ENCODE results near the gene LPCAT3. TPM values are rescaled to one million over a fixed set of nuclear protein-coding genes. Genes with fewer than 3 reads are reported as not detected.
A peak's percentile ranks its signal among the peaks of the same experiment; 100 is the strongest.

Gene LPCAT3
- total and polyA plus RNA-seq, 2 donors = 20.7 to 48.1 TPM

DNA sequence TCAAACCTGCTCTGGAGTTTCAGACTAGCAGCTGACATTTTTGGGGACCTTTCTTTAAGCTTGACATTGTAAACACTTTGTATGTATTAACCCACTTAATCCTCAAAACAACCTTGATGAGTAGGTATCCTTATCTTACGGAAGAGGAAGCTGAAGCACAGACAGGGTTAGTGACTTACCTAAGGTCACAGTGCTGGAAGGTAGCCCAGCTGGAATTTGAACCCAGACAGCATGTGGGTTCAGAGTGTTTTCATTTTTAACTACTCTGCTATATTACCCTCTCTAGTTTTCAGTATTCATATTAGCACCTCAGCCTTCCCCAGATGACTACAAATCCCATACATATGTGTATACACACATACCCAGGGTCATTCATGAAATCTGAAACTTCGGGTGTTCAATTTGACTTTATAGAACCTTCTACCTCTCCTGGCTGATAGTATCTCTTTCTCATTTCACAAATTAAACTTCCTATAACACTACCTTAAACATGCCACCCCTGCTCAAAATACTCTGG, 13.9 kb downstream of the LPCAT3 start:
- Histone ChIP-seq H3K36me3 (ENCODE audit: insufficient read depth) (no peaks in the 10 kb centered on the region), H3K4me1 (ENCODE audit: insufficient read depth) (no peaks in the 10 kb centered on the region), H3K27ac (ENCODE audit: low read depth) (no peak overlapping the region), H3K4me3 (ENCODE audit: low read depth, low read length) (no peak overlapping the region)
- DNase-seq (ENCODE audit: extremely low spot score) = no peak
- 84% methylated on average over 2 of the region's 2 CpGs for WGBS

DNA sequence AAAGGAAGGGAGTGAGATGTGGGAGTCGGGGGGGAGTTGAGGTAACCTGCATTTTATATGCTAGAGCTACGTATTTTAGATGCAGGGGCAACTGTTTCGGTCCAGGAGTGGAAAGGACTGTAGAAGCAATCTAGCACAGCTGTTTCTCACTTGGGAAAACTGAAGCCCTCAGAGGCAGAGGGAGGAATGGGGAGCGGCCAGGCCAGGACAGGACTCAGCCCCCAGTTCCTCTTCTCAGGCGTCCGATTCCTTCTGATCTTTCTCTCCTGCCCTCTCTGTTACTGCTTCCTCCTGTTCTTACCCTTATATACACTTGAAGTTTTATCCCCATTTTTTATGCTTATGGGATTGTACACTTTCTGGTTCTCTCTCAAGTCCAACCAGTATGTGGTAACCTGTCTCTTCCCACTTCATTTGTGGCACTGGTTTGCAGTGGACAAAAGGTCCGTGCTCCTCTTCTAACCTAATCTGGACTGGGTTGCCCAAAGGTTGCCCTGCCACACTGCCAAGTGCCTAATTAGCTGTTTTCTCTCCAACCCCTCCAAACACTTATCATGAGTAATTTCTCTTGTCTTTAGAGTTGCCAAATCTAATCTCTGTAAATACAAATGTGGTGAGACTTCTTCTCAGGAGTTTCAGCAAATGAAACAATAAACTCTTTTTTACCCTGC, 16.2 kb downstream of the LPCAT3 start:
- Histone ChIP-seq H3K36me3 (ENCODE audit: insufficient read depth) (no peaks in the 10 kb centered on the region), H3K27ac (ENCODE audit: low read depth) (no peak overlapping the region), H3K4me1 (ENCODE audit: insufficient read depth) (no peaks in the 10 kb centered on the region), H3K4me3 (ENCODE audit: low read depth, low read length) (no peak overlapping the region)
- WGBS = 90% methylated on average over 7 of the region's 7 CpGs
- no peak for DNase-seq (ENCODE audit: extremely low spot score)

DNA sequence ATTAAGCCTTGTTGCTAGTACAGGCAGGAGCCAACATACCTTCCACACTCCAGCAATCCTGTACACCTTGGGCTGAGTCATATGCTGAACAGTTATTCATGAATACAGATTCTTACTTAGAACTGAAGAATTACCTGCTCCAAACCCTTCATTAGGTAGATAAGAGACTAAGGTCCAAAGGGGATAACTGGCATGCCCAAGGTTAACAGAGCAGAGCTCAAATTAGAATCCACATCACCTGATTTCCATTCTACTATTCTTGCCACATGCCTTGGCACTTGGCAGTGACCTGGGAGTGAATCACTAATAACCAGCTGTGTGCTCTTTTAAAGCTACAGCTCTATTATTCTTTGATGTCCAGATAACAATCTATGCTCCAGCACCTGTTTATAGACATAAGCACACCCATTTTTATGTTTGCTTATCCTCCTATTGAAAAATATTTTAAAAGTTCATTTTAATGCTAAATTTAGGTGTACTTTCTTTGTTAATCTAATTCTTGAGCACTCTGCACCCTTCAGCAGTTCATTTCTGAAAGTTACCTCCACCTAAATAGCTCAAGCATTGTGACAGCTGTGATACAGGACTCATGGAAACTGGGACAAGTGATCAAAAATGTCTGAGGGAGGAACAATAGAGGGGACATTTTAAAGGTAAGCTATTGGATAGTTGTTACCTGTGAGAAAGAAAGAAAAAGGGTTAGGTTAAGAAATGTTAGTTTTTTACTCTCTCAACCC, 19.4 kb downstream of the LPCAT3 start:
- Histone ChIP-seq H3K27ac (ENCODE audit: low read depth) (no peak overlapping the region), H3K36me3 (ENCODE audit: insufficient read depth) (no peaks in the 10 kb centered on the region), H3K4me3 (ENCODE audit: low read depth, low read length) (no peak overlapping the region), H3K4me1 (ENCODE audit: insufficient read depth) (no peaks in the 10 kb centered on the region)
- no peak for DNase-seq (ENCODE audit: extremely low spot score)

DNA sequence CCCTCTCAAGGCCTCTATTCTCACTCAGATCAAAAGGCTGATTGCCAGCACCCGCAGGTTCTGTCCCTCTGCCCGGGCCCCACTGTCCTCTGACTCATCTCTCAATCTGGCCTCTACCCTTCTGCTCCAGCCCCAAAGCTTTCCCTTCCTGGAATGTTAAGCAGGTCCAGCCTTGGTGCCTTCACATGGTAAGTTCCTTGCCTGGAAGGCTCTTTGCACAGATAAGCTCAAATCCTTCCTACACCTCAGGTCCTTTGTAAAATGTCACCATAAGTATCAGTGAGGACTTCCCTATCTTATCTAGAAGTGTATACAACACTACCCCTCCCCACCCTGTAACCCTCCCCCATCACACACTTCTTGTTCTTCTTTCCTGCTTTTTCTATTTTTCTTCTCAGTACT, 22.2 kb downstream of the LPCAT3 start:
- no peak overlapping the region for H3K27ac ChIP-seq (ENCODE audit: low read depth)
- no peak overlapping the region for H3K4me3 ChIP-seq (ENCODE audit: low read depth, low read length)
- no peaks in the 10 kb centered on the region for H3K4me1 ChIP-seq (ENCODE audit: insufficient read depth)
- 54% methylated on average over 2 of the region's 2 CpGs for WGBS
- no peaks in the 10 kb centered on the region for H3K36me3 ChIP-seq (ENCODE audit: insufficient read depth)
- no peak for DNase-seq (ENCODE audit: extremely low spot score)

DNA sequence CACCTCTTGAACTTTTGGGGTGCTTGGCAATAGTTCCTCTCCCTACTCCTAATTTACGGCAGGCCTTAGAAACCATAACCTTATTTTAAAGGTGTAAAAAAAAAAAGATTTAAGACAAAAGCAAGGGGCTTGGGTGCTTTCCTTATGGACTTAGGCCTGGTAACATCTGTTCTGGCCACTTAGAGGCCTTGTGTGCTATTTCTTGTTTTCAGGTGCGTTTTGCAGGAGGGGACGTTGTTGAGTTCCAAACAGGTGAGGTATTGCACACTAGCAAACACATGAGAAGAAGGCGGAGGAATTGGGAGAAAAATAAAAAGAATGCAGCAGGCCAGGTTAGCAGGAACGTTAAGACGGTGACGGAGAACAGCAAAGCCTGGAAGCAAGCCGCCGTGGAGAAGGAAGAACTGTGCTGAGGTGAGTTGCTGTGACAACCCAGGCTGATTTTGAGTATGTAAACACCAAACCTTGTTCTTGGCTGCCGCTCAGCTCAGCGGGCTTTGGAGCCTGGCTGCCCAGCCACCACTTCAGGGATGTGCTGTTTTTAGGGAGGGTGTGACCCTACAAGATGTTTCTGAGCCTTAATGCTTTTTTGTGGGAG, 30.2 kb downstream of the LPCAT3 start:
- 65% methylated on average over 11 of the region's 11 CpGs for WGBS
- H3K4me1 ChIP-seq (ENCODE audit: insufficient read depth) = no peaks in the 10 kb centered on the region
- H3K27ac ChIP-seq (ENCODE audit: low read depth) = peak overlapping the region; percentile 67
- no peaks in the 10 kb centered on the region for H3K36me3 ChIP-seq (ENCODE audit: insufficient read depth)
- H3K4me3 ChIP-seq (ENCODE audit: low read depth, low read length) = no peak overlapping the region
- peak; percentile 64 for DNase-seq (ENCODE audit: extremely low spot score)

DNA sequence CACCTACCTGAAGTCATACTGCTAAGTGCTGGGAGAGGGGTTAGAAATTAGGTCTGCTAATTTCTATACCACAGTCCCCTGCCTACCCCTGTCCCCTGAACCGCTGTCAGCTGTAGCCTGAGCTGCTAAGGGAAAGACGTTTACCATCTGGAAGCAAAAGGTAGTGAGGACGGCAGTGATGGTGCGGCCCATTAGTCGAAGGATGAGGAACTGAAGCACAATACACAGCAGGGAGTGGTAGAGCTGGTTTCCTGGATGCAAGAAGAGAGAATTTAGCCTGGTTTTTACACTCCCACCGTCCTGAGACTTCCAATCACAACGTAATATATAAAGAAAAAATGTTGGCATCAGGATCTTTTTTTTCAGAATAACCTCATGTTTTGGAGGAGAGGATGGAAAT, 35.7 kb downstream of the LPCAT3 start:
- Histone ChIP-seq H3K27ac (ENCODE audit: low read depth) (no peak overlapping the region), H3K4me1 (ENCODE audit: insufficient read depth) (no peaks in the 10 kb centered on the region), H3K4me3 (ENCODE audit: low read depth, low read length) (no peak overlapping the region), H3K36me3 (ENCODE audit: insufficient read depth) (peaks cover 5% of the 10 kb centered on the region)
- DNase-seq (ENCODE audit: extremely low spot score) = no peak
- WGBS = 84% methylated on average over 7 of the region's 7 CpGs

DNA sequence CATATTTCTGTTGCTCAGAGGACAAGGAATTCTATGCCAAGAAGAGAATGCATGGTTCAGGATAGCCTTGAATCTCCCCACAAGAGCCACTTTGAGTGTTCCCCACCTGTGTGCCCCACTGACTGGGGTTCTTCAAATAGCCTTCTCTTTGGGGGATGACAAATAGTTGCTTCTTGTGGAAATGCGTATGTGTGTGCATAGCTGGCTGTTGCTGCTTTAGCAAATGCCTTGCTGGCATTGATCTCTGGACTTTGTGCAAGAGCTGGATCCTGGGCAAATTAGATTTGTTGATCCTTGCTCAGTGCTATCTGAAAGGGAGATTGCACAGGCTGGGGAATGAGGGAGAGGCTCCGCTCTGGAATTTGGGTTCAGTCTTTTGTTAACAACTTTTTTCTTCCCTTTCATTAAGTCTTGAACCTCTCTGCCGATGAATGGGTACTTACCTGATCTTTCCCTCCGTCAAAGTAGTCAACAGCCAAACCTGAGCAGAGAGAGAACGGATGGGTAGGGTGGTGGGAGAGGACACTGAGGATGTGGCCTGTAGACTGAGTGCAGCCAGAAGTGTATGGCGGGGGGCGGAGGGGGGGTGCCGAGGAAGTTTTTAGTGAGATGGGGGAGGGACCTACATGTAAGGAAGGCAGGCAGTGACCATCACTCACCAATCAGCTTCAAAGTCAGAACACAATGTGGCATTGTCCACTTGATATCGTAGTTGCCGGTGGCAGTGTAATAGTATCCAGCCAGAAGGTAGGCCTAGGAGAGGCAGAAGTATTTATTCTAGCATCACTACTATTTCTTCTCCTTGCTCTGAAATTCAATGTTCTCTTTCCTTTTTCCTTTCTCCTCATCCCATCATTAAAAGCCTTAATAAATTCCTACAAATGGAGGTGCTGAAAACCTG, 36.9 kb downstream of the LPCAT3 start:
- no peak overlapping the region for H3K27ac ChIP-seq (ENCODE audit: low read depth)
- 89% methylated on average over 10 of the region's 10 CpGs for WGBS
- DNase-seq (ENCODE audit: extremely low spot score) = no peak
- no peak overlapping the region for H3K4me3 ChIP-seq (ENCODE audit: low read depth, low read length)
- H3K36me3 ChIP-seq (ENCODE audit: insufficient read depth) = peaks cover 5% of the 10 kb centered on the region
- no peaks in the 10 kb centered on the region for H3K4me1 ChIP-seq (ENCODE audit: insufficient read depth)

DNA sequence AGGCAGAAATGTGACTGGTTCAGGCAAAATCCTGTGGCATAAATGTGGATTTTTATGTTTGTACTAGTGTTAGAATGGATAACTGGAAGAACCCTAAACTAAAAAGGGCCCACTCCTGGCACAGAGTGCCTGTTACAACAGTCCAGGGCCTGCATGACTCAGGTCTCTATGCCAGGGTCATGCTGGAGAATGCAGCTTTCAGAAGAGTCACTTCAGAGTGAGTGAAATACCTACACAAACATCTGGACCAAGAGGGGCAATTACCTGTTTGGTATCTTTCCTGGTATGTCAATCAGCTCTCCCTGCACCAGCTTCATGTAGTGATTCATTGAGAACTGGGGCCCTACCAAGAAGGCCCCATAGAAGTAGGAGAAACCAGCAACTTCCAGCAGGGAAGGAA, 37.5 kb downstream of the LPCAT3 start:
- Histone ChIP-seq H3K36me3 (ENCODE audit: insufficient read depth) (peaks cover 5% of the 10 kb centered on the region), H3K27ac (ENCODE audit: low read depth) (no peak overlapping the region), H3K4me1 (ENCODE audit: insufficient read depth) (no peaks in the 10 kb centered on the region), H3K4me3 (ENCODE audit: low read depth, low read length) (no peak overlapping the region)
- no peak for DNase-seq (ENCODE audit: extremely low spot score)

DNA sequence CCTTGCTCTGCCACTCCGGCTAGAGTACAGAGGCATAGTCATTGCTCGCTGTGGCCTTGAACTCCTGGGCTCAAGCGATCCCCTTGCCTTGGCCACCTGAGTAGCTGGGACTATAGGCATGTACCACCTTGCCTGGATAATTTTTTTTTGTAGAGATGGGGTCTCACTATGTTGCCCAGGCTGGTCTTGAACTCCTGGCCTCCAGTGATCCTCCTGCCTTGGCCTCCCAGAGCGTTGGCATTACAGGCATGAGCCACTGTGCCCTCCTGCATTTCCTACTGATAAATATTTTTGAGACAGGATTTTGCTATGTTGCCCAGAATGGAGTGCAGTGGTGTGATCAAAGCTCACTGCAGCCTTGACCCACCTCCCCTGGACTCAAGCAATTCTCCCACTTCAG, 38.2 kb downstream of the LPCAT3 start:
- H3K4me3 ChIP-seq (ENCODE audit: low read depth, low read length) = no peak overlapping the region
- H3K36me3 ChIP-seq (ENCODE audit: insufficient read depth) = peaks cover 5% of the 10 kb centered on the region
- DNase-seq (ENCODE audit: extremely low spot score) = no peak
- no peak overlapping the region for H3K27ac ChIP-seq (ENCODE audit: low read depth)
- H3K4me1 ChIP-seq (ENCODE audit: insufficient read depth) = no peaks in the 10 kb centered on the region
- 95% methylated on average over 4 of the region's 4 CpGs for WGBS

DNA sequence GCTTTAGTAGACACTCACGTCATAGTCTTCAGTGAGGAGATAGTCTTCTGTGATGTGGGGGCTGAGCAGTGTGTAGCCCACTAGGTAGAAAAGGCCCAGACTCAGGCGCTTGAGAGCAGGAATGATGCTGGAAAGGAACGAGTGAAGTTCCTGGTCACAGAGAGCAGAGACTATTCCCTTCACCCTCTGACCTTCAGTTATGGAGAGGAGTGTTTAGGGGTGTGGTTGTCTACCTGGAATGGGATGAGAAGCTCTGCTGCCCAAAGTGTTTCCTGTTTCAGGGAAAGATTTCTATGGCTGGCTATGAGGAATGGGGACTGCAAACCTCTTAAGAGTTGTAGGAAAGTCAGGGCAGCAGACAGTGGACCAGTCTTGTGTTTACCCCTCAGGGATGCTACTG, 38.8 kb downstream of the LPCAT3 start:
- H3K36me3 ChIP-seq (ENCODE audit: insufficient read depth) = peaks cover 5% of the 10 kb centered on the region
- 87% methylated on average over 3 of the region's 3 CpGs for WGBS

DNA sequence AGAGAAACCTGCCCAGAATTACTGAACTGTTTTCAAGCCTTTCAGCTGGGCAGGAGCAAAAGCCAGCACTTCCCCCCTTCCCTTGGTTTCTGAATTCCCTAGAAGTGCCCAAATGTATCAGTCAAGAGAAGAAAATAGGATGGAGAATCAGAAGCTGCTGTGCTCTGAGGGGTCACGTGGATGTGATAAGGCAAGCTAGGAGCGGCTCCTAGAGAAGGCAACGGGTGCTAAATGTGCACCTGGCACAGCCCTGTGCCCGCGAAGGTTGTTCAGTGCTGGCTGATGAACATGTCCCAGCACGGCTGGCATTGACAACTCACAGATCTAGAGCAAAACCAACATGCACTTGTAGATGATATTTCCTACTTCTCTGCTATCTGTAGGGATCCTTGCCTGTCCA, 39.3 kb downstream of the LPCAT3 start:
- Histone ChIP-seq H3K27ac (ENCODE audit: low read depth) (no peak overlapping the region), H3K4me1 (ENCODE audit: insufficient read depth) (no peaks in the 10 kb centered on the region), H3K4me3 (ENCODE audit: low read depth, low read length) (no peak overlapping the region), H3K36me3 (ENCODE audit: insufficient read depth) (peaks cover 5% of the 10 kb centered on the region)
- no peak for DNase-seq (ENCODE audit: extremely low spot score)
- 80% methylated on average over 6 of the region's 6 CpGs for WGBS

More for the DNA sequence above, 38.8 kb downstream of the LPCAT3 start:
- H3K4me3 ChIP-seq (ENCODE audit: low read depth, low read length) = no peak overlapping the region
- no peak overlapping the region for H3K27ac ChIP-seq (ENCODE audit: low read depth)
- no peak for DNase-seq (ENCODE audit: extremely low spot score)
- no peaks in the 10 kb centered on the region for H3K4me1 ChIP-seq (ENCODE audit: insufficient read depth)

DNA sequence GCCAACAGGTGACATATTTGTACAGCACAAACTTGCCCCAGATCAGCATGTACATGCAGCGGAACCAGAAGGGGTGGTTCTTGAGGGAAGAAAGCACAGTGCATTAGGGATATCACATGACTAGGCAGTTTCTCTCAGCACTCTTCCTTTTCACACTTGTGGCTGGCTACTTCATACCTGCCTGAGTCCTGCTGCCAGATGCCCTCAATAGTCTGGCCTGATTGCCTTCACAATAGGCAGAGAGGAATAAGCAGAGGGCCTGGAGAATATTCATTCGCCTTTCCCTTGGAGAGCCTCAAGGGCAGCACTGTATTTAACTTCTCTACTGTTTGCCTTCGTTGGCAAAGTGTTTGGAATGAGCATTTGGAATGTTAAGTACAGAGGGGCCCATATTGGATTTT, 39.7 kb downstream of the LPCAT3 start:
- Histone ChIP-seq H3K4me3 (ENCODE audit: low read depth, low read length) (no peak overlapping the region), H3K36me3 (ENCODE audit: insufficient read depth) (peaks cover 5% of the 10 kb centered on the region), H3K27ac (ENCODE audit: low read depth) (no peak overlapping the region), H3K4me1 (ENCODE audit: insufficient read depth) (no peaks in the 10 kb centered on the region)
- DNase-seq (ENCODE audit: extremely low spot score) = no peak
- 76% methylated on average over 3 of the region's 3 CpGs for WGBS

DNA sequence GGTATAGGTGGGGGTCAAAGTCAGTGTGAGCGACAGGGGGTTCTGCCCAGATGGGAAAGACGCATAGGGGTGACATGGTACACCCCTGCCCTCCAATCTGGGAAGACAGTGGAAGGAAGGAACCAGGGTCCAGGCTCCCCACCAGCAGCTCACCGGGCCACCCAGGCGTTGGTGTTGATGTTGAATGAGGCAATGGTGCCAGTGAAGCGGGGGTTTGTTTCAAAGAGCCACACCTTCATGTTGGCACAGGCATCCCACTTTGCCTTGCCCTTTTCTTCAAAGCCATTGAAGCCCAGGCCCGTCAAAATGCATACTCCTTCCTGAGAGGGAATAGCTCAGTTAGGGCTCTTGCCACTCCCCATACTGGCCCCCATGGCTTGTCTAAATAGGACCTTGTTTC, 40.1 kb downstream of the LPCAT3 start:
- DNase-seq (ENCODE audit: extremely low spot score) = no peak
- Histone ChIP-seq H3K4me1 (ENCODE audit: insufficient read depth) (no peaks in the 10 kb centered on the region), H3K27ac (ENCODE audit: low read depth) (no peak overlapping the region), H3K36me3 (ENCODE audit: insufficient read depth) (peaks cover 5% of the 10 kb centered on the region), H3K4me3 (ENCODE audit: low read depth, low read length) (no peak overlapping the region)
- 85% methylated on average over 6 of the region's 6 CpGs for WGBS

All from urinary bladder (tissue), 4 donors.